T-cell (primary cell): ENCODE data around the gene FMO5. TPM values are rescaled to one million over a fixed set of nuclear protein-coding genes. Genes with fewer than 3 reads are reported as not detected.
"Not testable (repeated sequence)": the region's sequence is repeated elsewhere in the genome, so short reads cannot be mapped to it uniquely, and the experiment has no call there.

Experiments used
- ATAC-seq, 4 experiments: fragments of 200-7000 bp in 3 of 4; fragments of 150-1000 bp in 1 of 4; cut with Tn5 transposase; replicated peaks in 1 of 4; 1 replicate in 3 of 4; 2 replicates in 1 of 4; pipeline ENCODE4 v1.10.0; 2021; ENCODE audit warnings: moderate library complexity in 3 of 4, mild to moderate bottlenecking in 2 of 4, moderate number of reproducible peaks in 1 of 4
- CTCF ChIA-PET, 2 donors: fragments of 300-600 bp; sonication (Branson Sonifier 250); formaldehyde crosslinking; loops; one replicate each; lab custom pipeline; 2022; ENCODE audit warnings: antibody characterized with exemption in 2 of 2; lab: Charles Lee
- POLR2A ChIA-PET, 2 donors: fragments of 300-600 bp; sonication (Branson Sonifier 250); formaldehyde crosslinking; loops; one replicate each; lab custom pipeline; 2022; ENCODE audit warnings: antibody characterized with exemption in 2 of 2; lab: Charles Lee
- DNase-seq, 35 experiments: peaks; one replicate each; pipeline versions ENCODE4 v3.0.0 to v3.0.0-alpha.2; 2013 to 2023
- H3K27ac ChIP-seq: one replicate; pipeline ENCODE4 v1.5.1; 2013; ENCODE audit warnings: low read length
- H3K27me3 ChIP-seq, 2 experiments: replicated peaks in 1 of 2; 1 replicate in 1 of 2; 2 replicates in 1 of 2; pipeline versions ENCODE4 v1.6.1 to v1.7.0; 2013; ENCODE audit warnings: low read length in 1 of 2, mixed read lengths in 1 of 2; ENCODE audit not compliant: control insufficient read depth in 2 of 2, insufficient read depth in 2 of 2; ENCODE audit errors: extremely low read depth in 1 of 2
- H3K36me3 ChIP-seq, 2 donors: 1 replicate in 1 of 2; 2 replicates in 1 of 2; pipeline versions ENCODE4 v1.6.1 to v1.7.0; 2013; ENCODE audit warnings: low read length in 1 of 2; ENCODE audit not compliant: control insufficient read depth in 2 of 2, insufficient read depth in 1 of 2; ENCODE audit errors: extremely low read depth in 1 of 2
- H3K4me1 ChIP-seq, 2 experiments: 1 replicate in 1 of 2; 2 replicates in 1 of 2; pipeline versions ENCODE4 v1.6.1 to v1.7.0; 2013; ENCODE audit warnings: low read length in 2 of 2, mixed read lengths in 1 of 2; ENCODE audit not compliant: insufficient read depth in 2 of 2, control insufficient read depth in 1 of 2; ENCODE audit errors: extremely low read depth in 1 of 2
- H3K4me3 ChIP-seq, 2 donors: 1 replicate in 1 of 2; 2 replicates in 1 of 2; pipeline versions ENCODE4 v1.5.1 to v1.7.0; 2013; ENCODE audit warnings: mild to moderate bottlenecking in 2 of 2, low read length in 1 of 2, moderate library complexity in 1 of 2; ENCODE audit not compliant: control insufficient read depth in 1 of 2; ENCODE audit errors: extremely low read depth in 1 of 2
- H3K9me3 ChIP-seq: 2 replicates; pipeline ENCODE4 v1.7.0; 2013
- H3K27ac Mint-ChIP-seq, 2 donors: one replicate each; pipeline ENCODE4 v1.8.0; 2020 to 2021; ENCODE audit warnings: mild to moderate bottlenecking in 2 of 2, mixed read lengths in 2 of 2
- H3K27me3 Mint-ChIP-seq, 2 donors: one replicate each; pipeline ENCODE4 v1.8.0; 2021 to 2022; ENCODE audit warnings: mixed read lengths in 2 of 2
- H3K36me3 Mint-ChIP-seq: one replicate; pipeline ENCODE4 v1.8.0; 2021; ENCODE audit warnings: mixed read lengths
- H3K4me1 Mint-ChIP-seq, 3 donors: one replicate each; pipeline ENCODE4 v1.8.0; 2020 to 2022; ENCODE audit warnings: mixed read lengths in 3 of 3, mild to moderate bottlenecking in 1 of 3
- H3K4me3 Mint-ChIP-seq, 3 donors: one replicate each; pipeline ENCODE4 v1.8.0; 2020 to 2022; ENCODE audit warnings: mild to moderate bottlenecking in 3 of 3, mixed read lengths in 3 of 3, moderate library complexity in 3 of 3
- H3K9me3 Mint-ChIP-seq, 3 donors: one replicate each; pipeline ENCODE4 v1.8.0; 2020 to 2022; ENCODE audit warnings: mixed read lengths in 3 of 3
- WGBS: methylation state at CpG from one replicate; pipeline ENCODE4 v1.1.5; 2013; ENCODE audit warnings: missing lambda C conversion rate; ENCODE audit not compliant: insufficient coverage; 5-methylcytosine and 5-hydroxymethylcytosine counted together
- total RNA-seq, 35 experiments: library from RNA in 6 of 35; stranded (reverse) in 6 of 35; fragments of 120-200 nt in 1 of 35; gene quantifications; one replicate each; pipeline versions ENCODE4 v1.2.1 to v1.2.4 and lab custom pipeline; 2013 to 2026

FMO5 gene
- total RNA-seq, 5 donors from 2014 or later (not counting 1 experiment from before 2014, with no cell fraction given) = 0.23 to 1.4 (median 0.95) TPM

- Histone ChIP-seq H3K27me3 (no peaks in the 10 kb centered on the region), H3K4me3 (no peak overlapping the region), H3K4me1 (no peaks in the 10 kb centered on the region), H3K9me3 (no peaks in the 10 kb centered on the region), H3K36me3 (no peaks in the 10 kb centered on the region), H3K27ac (no peak overlapping the region)
- WGBS = no CpG with 5 or more reads among the region's 1 CpG
- ATAC-seq (no peak), DNase-seq (no peak)
- H3K36me3 Mint-ChIP-seq = peaks cover 31% of the 10 kb centered on the region
- no peak overlapping the region for H3K27ac Mint-ChIP-seq
- H3K9me3 Mint-ChIP-seq = no peaks in the 10 kb centered on the region
- no peak overlapping the region for H3K4me3 Mint-ChIP-seq
- POLR2A ChIA-PET = no interaction called here
- no peaks in the 10 kb centered on the region for H3K27me3 Mint-ChIP-seq
- CTCF ChIA-PET = no interaction called here
- peaks cover 0 to 5% (median 0%) of the 10 kb centered on the region in 3 donors for H3K4me1 Mint-ChIP-seq
Observed at GRCh38 chr1:147201786-147202185, 23.4 kb downstream of the FMO5 start.

GRCh38 chr1:147201276-147201675 lies 23.9 kb downstream of the FMO5 start:
- peaks cover 0 to 7% (median 0%) of the 10 kb centered on the region in 3 donors for H3K4me1 Mint-ChIP-seq
- no peak overlapping the region for H3K4me3 Mint-ChIP-seq
- Histone ChIP-seq H3K27me3 (no peaks in the 10 kb centered on the region), H3K9me3 (no peaks in the 10 kb centered on the region), H3K4me1 (no peaks in the 10 kb centered on the region), H3K4me3 (no peak overlapping the region), H3K27ac (no peak overlapping the region), H3K36me3 (no peaks in the 10 kb centered on the region)
- ATAC-seq (no peak), DNase-seq (no peak)
- WGBS = 40% methylated on average over 1 of the region's 4 CpGs
- no peak overlapping the region for H3K27ac Mint-ChIP-seq
- peaks cover 31% of the 10 kb centered on the region for H3K36me3 Mint-ChIP-seq
- ChIA-PET POLR2A (no interaction called here), CTCF (no interaction called here)
- no peaks in the 10 kb centered on the region for H3K27me3 Mint-ChIP-seq
- H3K9me3 Mint-ChIP-seq = no peaks in the 10 kb centered on the region

- H3K4me3 Mint-ChIP-seq, H3K36me3 Mint-ChIP-seq, H3K9me3 ChIP-seq, ATAC-seq, H3K4me3 ChIP-seq, H3K9me3 Mint-ChIP-seq, CTCF ChIA-PET, H3K4me1 ChIP-seq, H3K27ac Mint-ChIP-seq, H3K4me1 Mint-ChIP-seq, H3K27ac ChIP-seq, DNase-seq, POLR2A ChIA-PET, H3K36me3 ChIP-seq, H3K27me3 Mint-ChIP-seq, H3K27me3 ChIP-seq: not testable (repeated sequence)
- WGBS = no CpG with 5 or more reads among the region's 3 CpGs
Observed at GRCh38 chr1:147197324-147197723, 27.8 kb downstream of the FMO5 start.

GRCh38 chr1:147189514-147189913 lies 35.6 kb downstream of the FMO5 start:
- no peak overlapping the region for H3K27ac Mint-ChIP-seq
- Histone ChIP-seq H3K27me3 (no peaks in the 10 kb centered on the region), H3K4me1 (no peaks in the 10 kb centered on the region), H3K36me3 (no peaks in the 10 kb centered on the region), H3K4me3 (no peak overlapping the region), H3K9me3 (no peaks in the 10 kb centered on the region), H3K27ac (no peak overlapping the region)
- no peak overlapping the region for H3K4me3 Mint-ChIP-seq
- ChIA-PET CTCF (no interaction called here), POLR2A (no interaction called here)
- DNase-seq (no peak), ATAC-seq (no peak)
- no peaks in the 10 kb centered on the region for H3K4me1 Mint-ChIP-seq
- peaks cover 0 to 3% of the 10 kb centered on the region in 2 donors for H3K27me3 Mint-ChIP-seq
- H3K9me3 Mint-ChIP-seq = no peaks in the 10 kb centered on the region
- no peaks in the 10 kb centered on the region for H3K36me3 Mint-ChIP-seq
- WGBS = 100% methylated on average over 1 of the region's 2 CpGs

GRCh38 chr1:147185432-147185831 lies 39.7 kb downstream of the FMO5 start:
- no CpG with 5 or more reads among the region's 2 CpGs for WGBS
- ATAC-seq (no peak), DNase-seq (no peak)
- ChIA-PET CTCF (no interaction called here), POLR2A (no interaction called here)
- no peak overlapping the region for H3K4me3 ChIP-seq
- no peak overlapping the region for H3K27ac ChIP-seq
- no peaks in the 10 kb centered on the region for H3K36me3 ChIP-seq
- Mint-ChIP-seq H3K36me3 (no peaks in the 10 kb centered on the region), H3K4me3 (no peak overlapping the region), H3K27ac (no peak overlapping the region), H3K9me3 (no peaks in the 10 kb centered on the region), H3K4me1 (no peaks in the 10 kb centered on the region), H3K27me3 (no peaks in the 10 kb centered on the region)
- H3K9me3 ChIP-seq = no peaks in the 10 kb centered on the region
- H3K27me3 ChIP-seq = no peaks in the 10 kb centered on the region
- H3K4me1 ChIP-seq = no peaks in the 10 kb centered on the region

GRCh38 chr1:147177611-147178380 lies 47.3 kb downstream of the FMO5 start:
- POLR2A ChIA-PET = no interaction called here
- Histone ChIP-seq H3K27me3 (no peaks in the 10 kb centered on the region), H3K4me3 (peak overlapping the region in 1 of 2 donors; percentile 32), H3K4me1 (peaks cover 5 to 6% of the 10 kb centered on the region in 2 experiments), H3K9me3 (no peaks in the 10 kb centered on the region), H3K36me3 (no peaks in the 10 kb centered on the region), H3K27ac (no peak overlapping the region)
- no peak overlapping the region for H3K27ac Mint-ChIP-seq
- 73% methylated on average over 30 of the region's 36 CpGs for WGBS
- peaks cover 26% of the 10 kb centered on the region for H3K36me3 Mint-ChIP-seq
- CTCF ChIA-PET = interaction anchor here in 1 of 2 donors (1.0 kb wide), 1 partner anchor 64 kb away, joined by 3 read pairs; no protein-coding TSS in a partner anchor
- DNase-seq (no peak), ATAC-seq (peak in 1 of 4 experiments; percentile 22)
- peaks cover 12 to 29% (median 19%) of the 10 kb centered on the region in 3 donors for H3K4me1 Mint-ChIP-seq
- H3K27me3 Mint-ChIP-seq = peaks cover 0 to 6% of the 10 kb centered on the region in 2 donors
- H3K9me3 Mint-ChIP-seq = peaks cover 6 to 21% (median 7%) of the 10 kb centered on the region in 3 donors
- H3K4me3 Mint-ChIP-seq = peak overlapping the region in 1 of 3 donors; percentile 10
